Mucosa of descending colon (tissue), 3 donors: ENCODE measurements around the gene SPTA1. TPM values are rescaled to one million over a fixed set of nuclear protein-coding genes. Genes with fewer than 3 reads are reported as not detected.

Experiments used
- ATAC-seq: fragments of 200-7000 bp; cut with Tn5 transposase; one replicate; pipeline ENCODE4 v1.9.1; 2020; ENCODE audit warnings: mild to moderate bottlenecking, moderate library complexity
- DNase-seq, 3 donors: peaks; one replicate each; pipeline ENCODE4 v3.0.0-alpha.2; 2020
- H3K36me3 ChIP-seq: fragments of 200-600 bp; one replicate; pipeline ENCODE4 v1.8.0; 2021; ENCODE audit warnings: low read depth, mild to moderate bottlenecking
- H3K4me1 ChIP-seq: fragments of 200-600 bp; one replicate; pipeline ENCODE4 v1.8.0; 2021; ENCODE audit warnings: low read depth, mild to moderate bottlenecking
- H3K4me3 ChIP-seq: fragments of 200-600 bp; one replicate; pipeline ENCODE4 v1.8.0; 2021; ENCODE audit warnings: mild to moderate bottlenecking
- H3K9me3 ChIP-seq: fragments of 200-600 bp; one replicate; pipeline ENCODE4 v1.8.0; 2021; ENCODE audit warnings: mild to moderate bottlenecking
- CTCF ChIP-seq: fragments of 200-600 bp; IDR thresholded peaks from one replicate; pipeline ENCODE4 v1.8.0; 2022; ENCODE audit warnings: antibody characterized with exemption, mild to moderate bottlenecking
- intact Hi-C, 2 donors: fragments of 100-400 bp; cut with DNase I in 1 of 2; cut with micrococcal nuclease in 1 of 2; formaldehyde crosslinking; loops; one replicate each; pipeline versions ENCODE4 v1.11.0 to v1.11.1; 2022; cut with DNase I, micrococcal nuclease
- total RNA-seq, 3 donors: library from RNA; stranded (reverse); fragmentation: NEBNext Ultra II Directional in 2 of 3; extraction: Animal tissue kit (Norgen Biotek cat#: 25700) in 2 of 3; gene quantifications; one replicate each; pipeline versions ENCODE4 v1.2.1 to v1.2.4, GENCODE V29; 2021 to 2023
- donor health status: DM: no; HTN: no; CAD: no; lungs with moderate emphysema.
- donor health status: DM: no; HTN: no; CAD: no.
- donor health status: DM: no; HTN: yes; CAD: no.

Gene SPTA1
- total RNA-seq, 3 donors from 2014 or later, result 0.24 to 0.41 TPM; not detected in 1

- intact Hi-C loops, result no loop called here
- DNase-seq, result no peak
- H3K36me3 ChIP-seq, result no peaks in the 10 kb centered on the region
- no peak for ATAC-seq
- no peak overlapping the region for H3K4me3 ChIP-seq
- no peak for TF ChIP-seq CTCF
- no peaks in the 10 kb centered on the region for H3K9me3 ChIP-seq
- no peaks in the 10 kb centered on the region for H3K4me1 ChIP-seq
Measured at GRCh38 chr1:158716335-158716734, 29.8 kb upstream of the SPTA1 start.

GRCh38 chr1:158714754-158715153, 28.2 kb upstream of the SPTA1 start:
- Histone ChIP-seq H3K4me1 (no peaks in the 10 kb centered on the region), H3K36me3 (no peaks in the 10 kb centered on the region), H3K4me3 (no peak overlapping the region), H3K9me3 (no peaks in the 10 kb centered on the region)
- TF ChIP-seq CTCF, result no peak
- no peak for ATAC-seq
- intact Hi-C loops, result no loop called here
- no peak for DNase-seq

GRCh38 chr1:158711098-158711497, 24.6 kb upstream of the SPTA1 start:
- H3K4me3 ChIP-seq, result no peak overlapping the region
- H3K4me1 ChIP-seq, result no peaks in the 10 kb centered on the region
- no peak for TF ChIP-seq CTCF
- H3K9me3 ChIP-seq, result no peaks in the 10 kb centered on the region
- H3K36me3 ChIP-seq, result no peaks in the 10 kb centered on the region
- no peak for ATAC-seq
- intact Hi-C loops, result no loop called here
- no peak for DNase-seq

GRCh38 chr1:158706096-158706495, 19.6 kb upstream of the SPTA1 start:
- TF ChIP-seq CTCF, result no peak
- DNase-seq, result no peak
- no peaks in the 10 kb centered on the region for H3K4me1 ChIP-seq

GRCh38 chr1:158700552-158700951, 14.0 kb upstream of the SPTA1 start, which contains the start of gene OR6K2:
Gene OR6K2 (minus strand): TSS chr1:158700652. CDS start chr1:158700652, 0 bp downstream.
- H3K4me1 ChIP-seq, result no peaks in the 10 kb centered on the region
- no peak within 1 kb of the TSS for H3K4me3 ChIP-seq
- TF ChIP-seq CTCF, result no peak
- intact Hi-C loops, result no loop called here
- no peaks in the 10 kb centered on the region for H3K9me3 ChIP-seq
- no peaks in the 10 kb centered on the region for H3K36me3 ChIP-seq
- ATAC-seq (no peak), DNase-seq (no peak)

More at GRCh38 chr1:158706096-158706495, 19.6 kb upstream of the SPTA1 start:
- Histone ChIP-seq H3K36me3 (no peaks in the 10 kb centered on the region), H3K4me3 (no peak overlapping the region), H3K9me3 (no peaks in the 10 kb centered on the region)
- no peak for ATAC-seq
- intact Hi-C loops, result no loop called here

GRCh38 chr1:158694596-158694995, 8.1 kb upstream of the SPTA1 start:
- intact Hi-C loops, result no loop called here

More at GRCh38 chr1:158694596-158694995, 8.1 kb upstream of the SPTA1 start:
- DNase-seq, result no peak
- no peak overlapping the region for H3K4me3 ChIP-seq
- no peaks in the 10 kb centered on the region for H3K9me3 ChIP-seq
- no peak for TF ChIP-seq CTCF
- no peaks in the 10 kb centered on the region for H3K36me3 ChIP-seq
- no peaks in the 10 kb centered on the region for H3K4me1 ChIP-seq
- no peak for ATAC-seq
